ENCODE results near the gene CUBN. TPM values are rescaled to one million over a fixed set of nuclear protein-coding genes. Genes with fewer than 3 reads are reported as not detected.
A peak's percentile ranks its signal among the peaks of the same experiment; 100 is the strongest.

Gene CUBN
- total RNA-seq, 1 donor from 2014 or later, result 0.12 TPM

DNA sequence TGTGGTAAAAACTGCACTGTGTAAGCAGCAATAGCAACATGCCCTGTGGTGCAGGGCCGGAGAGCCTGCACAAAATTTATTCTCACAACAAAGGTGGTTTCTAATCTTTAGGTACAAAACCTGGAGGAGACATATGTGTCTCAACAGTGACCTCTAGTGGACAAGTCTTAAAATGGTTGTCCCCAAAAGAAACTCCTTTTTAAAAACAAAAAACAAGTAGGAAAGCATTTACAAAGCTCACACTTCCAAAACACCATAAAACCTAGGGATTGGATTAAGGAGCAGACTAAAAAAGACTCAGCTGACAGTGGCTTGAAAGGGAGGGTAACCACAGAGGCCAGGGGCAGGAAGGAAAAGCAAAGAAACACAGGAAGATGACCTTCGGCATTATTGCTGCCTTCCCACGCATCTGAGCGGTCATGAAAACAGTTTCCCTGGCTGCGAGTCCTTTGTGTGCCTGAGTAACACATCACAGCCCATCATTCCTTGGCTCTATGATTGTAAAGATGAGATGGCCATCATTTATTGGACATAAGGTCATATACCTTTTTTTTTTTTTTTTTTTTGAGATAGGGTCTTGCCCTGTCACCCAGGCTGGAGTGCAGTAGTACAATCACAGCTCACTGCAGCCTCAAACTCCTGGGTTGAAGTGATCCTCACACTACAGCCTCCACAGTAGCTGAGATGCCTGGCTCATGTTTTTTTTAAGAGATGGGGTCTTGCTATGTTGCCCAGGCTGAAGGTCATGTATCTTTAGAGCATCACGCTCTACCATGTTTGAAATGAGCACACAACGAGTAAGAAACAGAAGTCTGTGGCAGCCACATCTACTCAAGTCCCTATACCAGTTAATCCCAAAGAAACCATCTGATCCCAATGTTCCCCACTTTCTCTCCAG lies 351.9 kb downstream of the CUBN start:
- ATAC-seq, result peak; percentile 58

DNA sequence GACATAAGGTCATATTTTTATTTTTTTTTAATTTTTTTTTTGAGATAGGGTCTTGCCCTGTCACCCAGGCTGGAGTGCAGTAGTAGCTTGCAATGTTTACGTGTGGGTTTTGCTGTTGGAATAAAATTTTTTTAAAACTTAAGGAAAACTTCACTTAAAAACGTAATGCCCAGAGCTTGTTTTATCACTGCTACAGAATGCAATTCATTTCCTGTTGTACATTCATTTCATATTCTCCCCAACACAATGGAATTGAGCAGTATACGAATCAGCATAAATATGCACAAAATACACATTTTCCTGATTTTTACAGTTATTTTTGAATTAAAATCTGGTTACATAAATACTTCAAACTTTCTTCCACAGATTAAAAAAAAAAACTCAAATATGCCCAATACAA lies 352.7 kb downstream of the CUBN start:
- ATAC-seq, result no peak

Other genes with a start within 250 kb of the CUBN start
- 3.2 TPM for gene TRDMT1, start 71.9 kb upstream of the CUBN start, total RNA-seq
- 73.8 TPM for gene VIM, start 98.4 kb upstream of the CUBN start, total RNA-seq